GM23338 (cell line): Measurements from ENCODE around the gene CBX6. TPM values are rescaled to one million over a fixed set of nuclear protein-coding genes. Genes with fewer than 3 reads are reported as not detected.

Source experiments
- ATAC-seq: fragments of 200-7000 bp; cut with Tn5 transposase; 3 replicates; pipeline ENCODE4 v1.9.1; 2020
- DNase-seq: peaks from one replicate; pipeline ENCODE4 v3.0.0-alpha.2; 2015; ENCODE audit warnings: low spot score
- H2AFZ ChIP-seq: fragments of 200-600 bp; sonication (generic); 2 replicates; pipeline ENCODE4 v1.8.0; 2016; ENCODE audit warnings: antibody characterized with exemption, mild to moderate bottlenecking, moderate library complexity
- H3F3A ChIP-seq: fragments of 200-600 bp; sonication (generic); replicated peaks from 2 replicates; pipeline ENCODE4 v1.8.0; 2017; ENCODE audit warnings: antibody characterized with exemption, mixed run types, low read depth
- H3K27ac ChIP-seq: fragments of 200-600 bp; sonication (generic); 2 replicates; pipeline ENCODE4 v1.6.1; 2016; ENCODE audit warnings: low read depth
- H3K27me3 ChIP-seq: fragments of 200-600 bp; sonication (generic); 2 replicates; pipeline ENCODE4 v1.8.0; 2016; ENCODE audit warnings: mild to moderate bottlenecking, mixed run types, moderate library complexity; ENCODE audit not compliant: insufficient read depth
- H3K36me3 ChIP-seq: fragments of 200-600 bp; sonication (generic); 2 replicates; pipeline ENCODE4 v1.8.0; 2016; ENCODE audit warnings: mild to moderate bottlenecking; ENCODE audit not compliant: insufficient read depth
- H3K4me1 ChIP-seq: fragments of 200-600 bp; sonication (generic); 2 replicates; pipeline ENCODE4 v1.8.0; 2016; ENCODE audit warnings: mild to moderate bottlenecking, moderate library complexity; ENCODE audit not compliant: insufficient read depth
- H3K4me2 ChIP-seq: fragments of 200-600 bp; sonication (generic); 2 replicates; pipeline ENCODE4 v1.7.1; 2017; ENCODE audit warnings: mixed run types
- H3K4me3 ChIP-seq: fragments of 200-600 bp; sonication (generic); 2 replicates; pipeline ENCODE4 v1.6.1; 2016; ENCODE audit warnings: mixed run types
- H3K79me2 ChIP-seq: fragments of 200-600 bp; sonication (generic); replicated peaks from 2 replicates; pipeline ENCODE4 v1.8.0; 2017; ENCODE audit warnings: mild to moderate bottlenecking; ENCODE audit not compliant: insufficient read depth
- H3K9me2 ChIP-seq: fragments of 200-600 bp; sonication (generic); 2 replicates; pipeline ENCODE4 v1.8.0; 2017; ENCODE audit not compliant: insufficient read depth
- H4K20me1 ChIP-seq: fragments of 200-600 bp; sonication (generic); replicated peaks from 2 replicates; pipeline ENCODE4 v1.8.0; 2017; ENCODE audit warnings: mild to moderate bottlenecking; ENCODE audit not compliant: insufficient read depth
- H3K27ac Mint-ChIP-seq: 2 replicates; pipeline ENCODE4 v1.8.0; 2020; ENCODE audit warnings: inconsistent platforms, mild to moderate bottlenecking, moderate library complexity, mixed read lengths
- H3K27me3 Mint-ChIP-seq: 3 replicates; pipeline ENCODE4 v1.8.0; 2022; ENCODE audit warnings: low read depth, mild to moderate bottlenecking, moderate library complexity, mixed read lengths, inconsistent platforms; ENCODE audit not compliant: insufficient read depth, poor library complexity
- H3K36me3 Mint-ChIP-seq: 3 replicates; pipeline ENCODE4 v1.8.0; 2021; ENCODE audit warnings: low read depth, mild to moderate bottlenecking, inconsistent platforms, moderate library complexity, mixed read lengths
- H3K4me1 Mint-ChIP-seq: 3 replicates; pipeline ENCODE4 v1.8.0; 2020; ENCODE audit warnings: mild to moderate bottlenecking, inconsistent platforms, mixed read lengths
- H3K4me3 Mint-ChIP-seq: 3 replicates; pipeline ENCODE4 v1.8.0; 2021; ENCODE audit warnings: moderate library complexity, mild to moderate bottlenecking, inconsistent platforms, mixed read lengths
- H3K9me3 Mint-ChIP-seq: 3 replicates; pipeline ENCODE4 v1.8.0; 2020; ENCODE audit warnings: moderate library complexity, mild to moderate bottlenecking, inconsistent platforms, mixed read lengths
- EZH2 ChIP-seq: fragments of 200-600 bp; sonication (generic); IDR thresholded peaks from one replicate; pipeline ENCODE4 v1.8.0; 2017; ENCODE audit warnings: antibody characterized with exemption, mild to moderate bottlenecking, low read depth; ENCODE audit not compliant: unreplicated experiment
- EZH2phosphoT487 ChIP-seq: fragments of 200-600 bp; sonication (generic); IDR thresholded peaks from one replicate; pipeline ENCODE4 v1.8.1; 2018; ENCODE audit warnings: antibody characterized with exemption; ENCODE audit not compliant: unreplicated experiment
- JUNB ChIP-seq: IDR thresholded peaks from one replicate; pipeline ENCODE4 v1.6.1; 2016; ENCODE audit warnings: antibody characterized with exemption; ENCODE audit not compliant: unreplicated experiment
- REST ChIP-seq: IDR thresholded peaks from one replicate; pipeline ENCODE4 v1.6.1; 2018; ENCODE audit warnings: antibody characterized with exemption; ENCODE audit not compliant: unreplicated experiment
- ZNF114 ChIP-seq: fragments of 250-450 bp; sonication (Bioruptor Pico); IDR thresholded peaks from 2 replicates; pipeline ENCODE4 v1.5.0; 2020; ENCODE audit warnings: mild to moderate bottlenecking, moderate library complexity
- ZNF331 ChIP-seq: fragments of 250-450 bp; sonication (Bioruptor Pico); IDR thresholded peaks from 2 replicates; pipeline ENCODE4 v1.5.0; 2020; ENCODE audit warnings: low read depth, mild to moderate bottlenecking, moderate library complexity
- polyA plus RNA-seq: library from polyadenylated mRNA; unstranded; fragments of >200 nt; fragmentation: Nextera tagmentation; extraction: Ambion mirVana; gene quantifications from 2 replicates; pipeline ENCODE4 v1.2.1, GENCODE V29; 2016
- total RNA-seq: library from RNA; depleted of rRNA; stranded (reverse); fragments of >200 nt; shearing (Covaris generic); gene quantifications from 2 replicates; pipeline ENCODE4 v1.2.3, GENCODE V29; 2014
- TF ChIP-seq, protein P1 (sequence below): IDR thresholded peaks from 2 replicates; pipeline ENCODE4 v1.6.1; 2016; ENCODE audit warnings: antibody characterized with exemption
- TF ChIP-seq, protein P2 (sequence below), 2 experiments: fragments of 200-600 bp in 1 of 2; sonication (generic) in 1 of 2; conservative IDR thresholded peaks; 2 replicates each; pipeline versions ENCODE4 v1.5.1 to v1.6.1; 2016 to 2017; ENCODE audit warnings: antibody characterized with exemption in 2 of 2, low read depth in 2 of 2, mild to moderate bottlenecking in 2 of 2, moderate library complexity in 1 of 2
- TF ChIP-seq, protein P3 (sequence below): fragments of 250-450 bp; sonication (Bioruptor Pico); IDR thresholded peaks from 2 replicates; pipeline ENCODE4 v1.5.0; 2020; ENCODE audit warnings: mild to moderate bottlenecking, moderate library complexity

The CBX6 gene
- total and polyA plus RNA-seq, 2 experiments from 2014 or later, result 18.5 to 23.0 TPM

DNA sequence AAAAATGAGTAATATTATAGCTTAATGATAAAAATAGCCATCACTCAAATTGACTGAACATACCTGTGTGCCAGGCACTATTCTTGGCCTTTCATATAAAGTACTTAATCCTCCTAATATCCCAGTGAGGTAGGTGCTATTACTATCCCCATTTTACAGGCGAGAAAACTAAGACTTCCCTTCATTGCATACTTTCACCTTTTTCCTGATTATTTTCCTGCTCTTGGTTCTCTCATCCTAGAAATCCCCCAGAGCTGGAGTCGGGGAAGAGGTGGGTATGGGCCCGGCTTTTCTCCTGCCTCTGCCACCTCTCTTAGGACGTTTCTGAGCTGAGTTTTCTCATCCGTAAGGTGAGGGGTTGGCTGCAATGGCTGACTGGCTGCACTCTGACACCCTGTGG lies 30.4 kb downstream of the CBX6 start (continued):
- TF ChIP-seq REST (no peak), EZH2 (no peak), ZNF114 (no peak), JUNB (no peak), EZH2phosphoT487 (no peak)

DNA sequence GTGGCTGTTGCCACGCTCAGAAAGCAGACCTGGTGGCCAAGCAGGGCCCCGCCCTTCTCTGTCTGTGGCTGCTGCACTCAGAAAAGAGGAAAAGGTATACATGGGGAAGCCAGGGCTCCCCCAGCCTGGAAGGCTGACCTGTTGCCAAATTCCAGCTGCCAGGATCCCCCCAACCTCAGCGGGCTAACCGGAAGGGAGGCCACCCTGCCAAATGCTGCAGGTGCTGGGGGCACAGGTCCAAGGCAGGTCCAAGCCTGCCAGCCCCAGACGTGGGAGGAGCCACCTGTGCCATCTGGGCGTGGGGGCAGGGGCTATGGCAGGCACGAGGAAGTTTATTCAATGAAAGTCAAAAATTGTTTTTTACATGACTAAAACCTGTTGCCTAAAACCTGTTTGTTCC lies 30.8 kb downstream of the CBX6 start:
- Histone ChIP-seq H3K9me2 (no peaks in the 10 kb centered on the region), H2AFZ (no peak overlapping the region), H4K20me1 (peaks cover 4% of the 10 kb centered on the region; the same call in 1 of the 2 replicates), H3K4me1 (peaks cover 16% of the 10 kb centered on the region), H3K79me2 (no peaks in the 10 kb centered on the region), H3K4me2 (no peak overlapping the region), H3K27ac (no peak overlapping the region), H3K4me3 (no peak overlapping the region), H3F3A (no peaks in the 10 kb centered on the region), H3K27me3 (peaks cover 46% of the 10 kb centered on the region), H3K36me3 (no peaks in the 10 kb centered on the region)
- Mint-ChIP-seq H3K36me3 (no peaks in the 10 kb centered on the region; the same call in 2 of the 3 replicates), H3K4me3 (no peak overlapping the region), H3K27ac (no peak overlapping the region), H3K4me1 (peaks cover 29% of the 10 kb centered on the region), H3K9me3 (no peaks in the 10 kb centered on the region), H3K27me3 (peaks cover 46% of the 10 kb centered on the region)
- DNase-seq (no peak), ATAC-seq (no peak)
- TF ChIP-seq JUNB, result no peak
- TF ChIP-seq, protein P1, sequence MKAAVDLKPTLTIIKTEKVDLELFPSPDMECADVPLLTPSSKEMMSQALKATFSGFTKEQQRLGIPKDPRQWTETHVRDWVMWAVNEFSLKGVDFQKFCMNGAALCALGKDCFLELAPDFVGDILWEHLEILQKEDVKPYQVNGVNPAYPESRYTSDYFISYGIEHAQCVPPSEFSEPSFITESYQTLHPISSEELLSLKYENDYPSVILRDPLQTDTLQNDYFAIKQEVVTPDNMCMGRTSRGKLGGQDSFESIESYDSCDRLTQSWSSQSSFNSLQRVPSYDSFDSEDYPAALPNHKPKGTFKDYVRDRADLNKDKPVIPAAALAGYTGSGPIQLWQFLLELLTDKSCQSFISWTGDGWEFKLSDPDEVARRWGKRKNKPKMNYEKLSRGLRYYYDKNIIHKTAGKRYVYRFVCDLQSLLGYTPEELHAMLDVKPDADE, result no peak
- TF ChIP-seq REST, result no peak
- no peak for TF ChIP-seq ZNF331 (CRISPR knock-in tag)
- TF ChIP-seq, protein P2, sequence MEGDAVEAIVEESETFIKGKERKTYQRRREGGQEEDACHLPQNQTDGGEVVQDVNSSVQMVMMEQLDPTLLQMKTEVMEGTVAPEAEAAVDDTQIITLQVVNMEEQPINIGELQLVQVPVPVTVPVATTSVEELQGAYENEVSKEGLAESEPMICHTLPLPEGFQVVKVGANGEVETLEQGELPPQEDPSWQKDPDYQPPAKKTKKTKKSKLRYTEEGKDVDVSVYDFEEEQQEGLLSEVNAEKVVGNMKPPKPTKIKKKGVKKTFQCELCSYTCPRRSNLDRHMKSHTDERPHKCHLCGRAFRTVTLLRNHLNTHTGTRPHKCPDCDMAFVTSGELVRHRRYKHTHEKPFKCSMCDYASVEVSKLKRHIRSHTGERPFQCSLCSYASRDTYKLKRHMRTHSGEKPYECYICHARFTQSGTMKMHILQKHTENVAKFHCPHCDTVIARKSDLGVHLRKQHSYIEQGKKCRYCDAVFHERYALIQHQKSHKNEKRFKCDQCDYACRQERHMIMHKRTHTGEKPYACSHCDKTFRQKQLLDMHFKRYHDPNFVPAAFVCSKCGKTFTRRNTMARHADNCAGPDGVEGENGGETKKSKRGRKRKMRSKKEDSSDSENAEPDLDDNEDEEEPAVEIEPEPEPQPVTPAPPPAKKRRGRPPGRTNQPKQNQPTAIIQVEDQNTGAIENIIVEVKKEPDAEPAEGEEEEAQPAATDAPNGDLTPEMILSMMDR (conservative IDR thresholded peaks at IDR 0.05; ENCODE audit: low read depth in 2 of 2), result no peak
- TF ChIP-seq, protein P3, sequence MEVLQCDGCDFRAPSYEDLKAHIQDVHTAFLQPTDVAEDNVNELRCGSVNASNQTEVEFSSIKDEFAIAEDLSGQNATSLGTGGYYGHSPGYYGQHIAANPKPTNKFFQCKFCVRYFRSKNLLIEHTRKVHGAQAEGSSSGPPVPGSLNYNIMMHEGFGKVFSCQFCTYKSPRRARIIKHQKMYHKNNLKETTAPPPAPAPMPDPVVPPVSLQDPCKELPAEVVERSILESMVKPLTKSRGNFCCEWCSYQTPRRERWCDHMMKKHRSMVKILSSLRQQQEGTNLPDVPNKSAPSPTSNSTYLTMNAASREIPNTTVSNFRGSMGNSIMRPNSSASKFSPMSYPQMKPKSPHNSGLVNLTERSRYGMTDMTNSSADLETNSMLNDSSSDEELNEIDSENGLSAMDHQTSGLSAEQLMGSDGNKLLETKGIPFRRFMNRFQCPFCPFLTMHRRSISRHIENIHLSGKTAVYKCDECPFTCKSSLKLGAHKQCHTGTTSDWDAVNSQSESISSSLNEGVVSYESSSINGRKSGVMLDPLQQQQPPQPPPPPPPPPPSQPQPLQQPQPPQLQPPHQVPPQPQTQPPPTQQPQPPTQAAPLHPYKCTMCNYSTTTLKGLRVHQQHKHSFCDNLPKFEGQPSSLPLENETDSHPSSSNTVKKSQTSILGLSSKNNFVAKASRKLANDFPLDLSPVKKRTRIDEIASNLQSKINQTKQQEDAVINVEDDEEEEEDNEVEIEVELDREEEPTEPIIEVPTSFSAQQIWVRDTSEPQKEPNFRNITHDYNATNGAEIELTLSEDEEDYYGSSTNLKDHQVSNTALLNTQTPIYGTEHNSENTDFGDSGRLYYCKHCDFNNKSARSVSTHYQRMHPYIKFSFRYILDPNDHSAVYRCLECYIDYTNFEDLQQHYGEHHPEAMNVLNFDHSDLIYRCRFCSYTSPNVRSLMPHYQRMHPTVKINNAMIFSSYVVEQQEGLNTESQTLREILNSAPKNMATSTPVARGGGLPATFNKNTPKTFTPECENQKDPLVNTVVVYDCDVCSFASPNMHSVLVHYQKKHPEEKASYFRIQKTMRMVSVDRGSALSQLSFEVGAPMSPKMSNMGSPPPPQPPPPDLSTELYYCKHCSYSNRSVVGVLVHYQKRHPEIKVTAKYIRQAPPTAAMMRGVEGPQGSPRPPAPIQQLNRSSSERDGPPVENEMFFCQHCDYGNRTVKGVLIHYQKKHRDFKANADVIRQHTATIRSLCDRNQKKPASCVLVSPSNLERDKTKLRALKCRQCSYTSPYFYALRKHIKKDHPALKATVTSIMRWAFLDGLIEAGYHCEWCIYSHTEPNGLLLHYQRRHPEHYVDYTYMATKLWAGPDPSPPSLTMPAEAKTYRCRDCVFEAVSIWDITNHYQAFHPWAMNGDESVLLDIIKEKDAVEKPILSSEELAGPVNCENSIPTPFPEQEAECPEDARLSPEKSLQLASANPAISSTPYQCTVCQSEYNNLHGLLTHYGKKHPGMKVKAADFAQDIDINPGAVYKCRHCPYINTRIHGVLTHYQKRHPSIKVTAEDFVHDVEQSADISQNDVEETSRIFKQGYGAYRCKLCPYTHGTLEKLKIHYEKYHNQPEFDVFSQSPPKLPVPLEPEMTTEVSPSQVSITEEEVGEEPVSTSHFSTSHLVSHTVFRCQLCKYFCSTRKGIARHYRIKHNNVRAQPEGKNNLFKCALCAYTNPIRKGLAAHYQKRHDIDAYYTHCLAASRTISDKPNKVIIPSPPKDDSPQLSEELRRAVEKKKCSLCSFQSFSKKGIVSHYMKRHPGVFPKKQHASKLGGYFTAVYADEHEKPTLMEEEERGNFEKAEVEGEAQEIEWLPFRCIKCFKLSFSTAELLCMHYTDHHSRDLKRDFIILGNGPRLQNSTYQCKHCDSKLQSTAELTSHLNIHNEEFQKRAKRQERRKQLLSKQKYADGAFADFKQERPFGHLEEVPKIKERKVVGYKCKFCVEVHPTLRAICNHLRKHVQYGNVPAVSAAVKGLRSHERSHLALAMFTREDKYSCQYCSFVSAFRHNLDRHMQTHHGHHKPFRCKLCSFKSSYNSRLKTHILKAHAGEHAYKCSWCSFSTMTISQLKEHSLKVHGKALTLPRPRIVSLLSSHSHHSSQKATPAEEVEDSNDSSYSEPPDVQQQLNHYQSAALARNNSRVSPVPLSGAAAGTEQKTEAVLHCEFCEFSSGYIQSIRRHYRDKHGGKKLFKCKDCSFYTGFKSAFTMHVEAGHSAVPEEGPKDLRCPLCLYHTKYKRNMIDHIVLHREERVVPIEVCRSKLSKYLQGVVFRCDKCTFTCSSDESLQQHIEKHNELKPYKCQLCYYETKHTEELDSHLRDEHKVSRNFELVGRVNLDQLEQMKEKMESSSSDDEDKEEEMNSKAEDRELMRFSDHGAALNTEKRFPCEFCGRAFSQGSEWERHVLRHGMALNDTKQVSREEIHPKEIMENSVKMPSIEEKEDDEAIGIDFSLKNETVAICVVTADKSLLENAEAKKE (CRISPR knock-in tag), result no peak
